IMR-90 (cell line): Measurements from ENCODE around the gene ZNF195. TPM values are rescaled to one million over a fixed set of nuclear protein-coding genes. Genes with fewer than 3 reads are reported as not detected.
"Not testable (repeated sequence)": the region's sequence is repeated elsewhere in the genome, so short reads cannot be mapped to it uniquely, and the experiment has no call there.

Experiments used
- ATAC-seq: fragments of 200-7000 bp; cut with Tn5 transposase; 2 replicates; pipeline ENCODE4 v1.9.1; 2020; ENCODE audit warnings: low read depth, mild to moderate bottlenecking, moderate library complexity
- BruUV-seq: library from RNA; stranded (reverse); fragments of 400-500 nt; replicated peaks from 2 replicates; lab custom pipeline; 2021; lab: Mats Ljungman, UMichigan
- CTCF ChIA-PET: fragments of 300-600 bp; formaldehyde crosslinking; extraction: SDS; loops from one replicate; lab custom pipeline; 2021; ENCODE audit warnings: antibody characterized with exemption; lab: Yijun Ruan, JAX
- POLR2A ChIA-PET: fragments of 300-600 bp; sonication (Branson Sonifier 250); formaldehyde crosslinking; loops from one replicate; lab custom pipeline; 2022; ENCODE audit warnings: antibody characterized with exemption; ENCODE audit not compliant: unreplicated experiment; lab: Charles Lee
- DNase-seq: peaks from one replicate; pipeline ENCODE4 v3.0.0; 2013
- H2AFZ ChIP-seq: replicated peaks from 2 replicates; pipeline ENCODE3; 2013; ENCODE audit warnings: low read length, mild to moderate bottlenecking; ENCODE audit not compliant: poor library complexity
- H2AK5ac ChIP-seq: 2 replicates; pipeline ENCODE4 v1.6.1; 2013; ENCODE audit warnings: low read depth, low read length, inconsistent platforms
- H2AK9ac ChIP-seq: replicated peaks from 2 replicates; pipeline ENCODE3; 2013; ENCODE audit warnings: mild to moderate bottlenecking, low read depth, low read length, moderate library complexity; ENCODE audit not compliant: poor library complexity
- H2BK120ac ChIP-seq: 2 replicates; pipeline ENCODE4 v1.6.1; 2013; ENCODE audit warnings: low read depth, low read length, inconsistent platforms
- H2BK15ac ChIP-seq: 3 replicates; pipeline ENCODE4 v1.6.1; 2013; ENCODE audit warnings: low read depth, low read length, inconsistent platforms
- H2BK20ac ChIP-seq: 2 replicates; pipeline ENCODE4 v1.6.1; 2013; ENCODE audit warnings: low read depth, mild to moderate bottlenecking, inconsistent platforms, low read length, moderate library complexity
- H2BK5ac ChIP-seq: 2 replicates; pipeline ENCODE4 v1.6.1; 2013; ENCODE audit warnings: mild to moderate bottlenecking, low read depth, low read length, inconsistent platforms; ENCODE audit not compliant: poor library complexity, severe bottlenecking
- H3K14ac ChIP-seq: replicated peaks from 2 replicates; pipeline ENCODE4 v1.6.1; 2013; ENCODE audit warnings: low read depth, low read length, inconsistent platforms
- H3K18ac ChIP-seq: 2 replicates; pipeline ENCODE4 v1.6.1; 2013; ENCODE audit warnings: low read depth, low read length, control low read depth
- H3K23ac ChIP-seq: 2 replicates; pipeline ENCODE4 v1.6.1; 2013; ENCODE audit warnings: low read depth, low read length, inconsistent platforms
- H3K27ac ChIP-seq: 2 replicates; pipeline ENCODE4 v1.5.1; 2013; ENCODE audit warnings: mild to moderate bottlenecking, control low read depth, low read length; ENCODE audit not compliant: insufficient read depth
- H3K27me3 ChIP-seq: 2 replicates; pipeline ENCODE4 v1.6.1; 2013; ENCODE audit warnings: low read length; ENCODE audit not compliant: control insufficient read depth, insufficient read depth
- H3K36me3 ChIP-seq: 2 replicates; pipeline ENCODE4 v1.6.1; 2013; ENCODE audit warnings: low read length, mixed read lengths; ENCODE audit not compliant: control insufficient read depth, insufficient read depth
- H3K4ac ChIP-seq: 2 replicates; pipeline ENCODE4 v1.6.1; 2013; ENCODE audit warnings: low read depth, low read length, inconsistent platforms
- H3K4me1 ChIP-seq: 2 replicates; pipeline ENCODE4 v1.6.1; 2013; ENCODE audit warnings: low read length, mixed read lengths; ENCODE audit not compliant: control insufficient read depth, insufficient read depth
- H3K4me2 ChIP-seq: 2 replicates; pipeline ENCODE4 v1.6.1; 2013; ENCODE audit warnings: low read depth, mild to moderate bottlenecking, control low read depth, low read length, moderate library complexity
- H3K4me3 ChIP-seq: 2 replicates; pipeline ENCODE4 v1.5.1; 2013; ENCODE audit warnings: low read depth, mild to moderate bottlenecking, control low read depth, low read length, moderate library complexity; ENCODE audit not compliant: insufficient read depth
- H3K56ac ChIP-seq: 2 replicates; pipeline ENCODE4 v1.6.1; 2013; ENCODE audit warnings: low read length, inconsistent platforms; ENCODE audit not compliant: insufficient read depth; ENCODE audit errors: extremely low read depth
- H3K79me1 ChIP-seq, 2 experiments: 2 replicates each; pipeline ENCODE4 v1.6.1; 2013; ENCODE audit warnings: low read length in 2 of 2, inconsistent platforms in 1 of 2, low read depth in 1 of 2
- H3K9ac ChIP-seq: 2 replicates; pipeline ENCODE4 v1.6.1; 2013; ENCODE audit warnings: low read depth, low read length, control low read depth
- H3K9me1 ChIP-seq: 2 replicates; pipeline ENCODE4 v1.6.1; 2013; ENCODE audit warnings: low read length, inconsistent platforms; ENCODE audit not compliant: insufficient read depth
- H3K9me3 ChIP-seq: 2 replicates; pipeline ENCODE4 v1.6.1; 2013; ENCODE audit warnings: low read length; ENCODE audit not compliant: control insufficient read depth, insufficient read depth
- H4K20me1 ChIP-seq: 2 replicates; pipeline ENCODE4 v1.6.1; 2013; ENCODE audit warnings: low read length, inconsistent platforms; ENCODE audit not compliant: insufficient read depth
- H4K5ac ChIP-seq: 2 replicates; pipeline ENCODE4 v1.6.1; 2013; ENCODE audit warnings: mild to moderate bottlenecking, low read depth, low read length, control low read depth
- H4K8ac ChIP-seq, 2 experiments: 2 replicates each; pipeline ENCODE4 v1.6.1; 2013; ENCODE audit warnings: low read depth in 2 of 2, low read length in 2 of 2, control low read depth in 1 of 2, inconsistent platforms in 1 of 2
- H4K91ac ChIP-seq: 2 replicates; pipeline ENCODE4 v1.6.1; 2013; ENCODE audit warnings: low read depth, low read length, inconsistent platforms; ENCODE audit not compliant: insufficient read depth
- WGBS, 2 experiments: methylation state at CpG; one replicate each; pipeline versions ENCODE4 v1.1.5 to v1.1.7; 2013; ENCODE audit warnings: missing lambda C conversion rate in 2 of 2; ENCODE audit not compliant: insufficient read length in 1 of 2; ENCODE audit errors: extremely low coverage in 2 of 2; 5-methylcytosine and 5-hydroxymethylcytosine counted together
- dilution Hi-C: fragments of 300-500 bp; cut with HindIII; formaldehyde crosslinking; loops from one replicate; pipeline ENCODE4 v1.14.3; 2018; ENCODE audit warnings: low sequenced_read_pairs; ENCODE audit not compliant: unreplicated experiment
- in situ Hi-C: fragments of 300-500 bp; cut with MboI; formaldehyde crosslinking; loops from 3 replicates; pipeline ENCODE4 v1.14.3; 2019; ENCODE audit warnings: low sequenced_read_pairs, inconsistent platforms, mixed read lengths
- intact Hi-C: fragments of 100-400 bp; cut with micrococcal nuclease; formaldehyde crosslinking; loops from 2 replicates; pipeline ENCODE4 v1.10.0; 2022
- polyA plus RNA-seq, 3 experiments: library from polyadenylated mRNA; depleted of rRNA; stranded (reverse); fragments of >200 nt; gene quantifications; 2 replicates each; pipeline ENCODE4 v1.2.3, GENCODE V29; 2012; ENCODE audit warnings: low replicate concordance in 1 of 3
- total RNA-seq: library from RNA; depleted of rRNA; stranded (reverse); fragments of >200 nt; gene quantifications from 2 replicates; pipeline ENCODE4 v1.2.3, GENCODE V29; 2012

Gene ZNF195
- total and polyA plus RNA-seq, 2 of the 4 experiments (the other 2 are of a cell fraction) = 10.2 to 24.4 TPM

DNA sequence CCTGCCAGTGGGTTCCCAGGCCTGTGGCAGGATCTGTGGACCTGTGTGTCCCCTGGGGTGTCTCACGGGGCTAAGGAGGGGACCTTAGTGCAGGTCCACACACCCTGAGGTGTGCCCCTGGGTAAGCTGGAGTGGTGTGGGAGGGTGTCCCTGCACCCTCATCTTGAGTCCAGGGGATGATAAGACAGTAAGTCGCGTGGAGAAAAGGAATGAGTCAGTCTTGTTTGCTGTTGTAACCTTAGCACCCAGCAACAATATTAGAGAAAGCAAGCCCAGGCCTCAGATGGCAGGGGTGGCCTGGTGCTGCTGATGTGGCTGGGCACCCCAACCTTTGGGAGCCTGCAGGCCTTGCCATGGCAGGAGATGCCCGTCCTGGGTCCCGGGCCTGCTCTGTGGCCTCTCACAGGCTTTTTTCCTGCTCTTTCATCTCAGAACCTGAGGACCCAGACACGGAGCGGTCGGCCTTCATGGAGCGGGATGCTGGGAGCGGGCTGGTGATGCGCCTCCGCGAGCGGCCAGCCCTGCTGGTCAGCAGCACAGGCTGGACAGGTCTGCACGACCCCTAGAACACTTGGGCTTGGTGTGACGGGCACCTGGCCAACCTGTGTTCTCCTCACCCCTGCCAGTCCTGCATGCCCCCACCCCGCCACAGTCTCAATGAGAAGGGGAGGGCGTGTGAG, 23.4 kb upstream of the ZNF195 start:
- H3K27me3 ChIP-seq, H3K4me1 ChIP-seq, H3K9me3 ChIP-seq, H3K27ac ChIP-seq, H3K9ac ChIP-seq, H4K91ac ChIP-seq, ATAC-seq, H4K20me1 ChIP-seq, H3K23ac ChIP-seq, H3K9me1 ChIP-seq, H3K4me2 ChIP-seq, dilution Hi-C loops, POLR2A ChIA-PET, CTCF ChIA-PET, H3K79me1 ChIP-seq, H2BK20ac ChIP-seq, H3K36me3 ChIP-seq, DNase-seq, H2AK9ac ChIP-seq, H4K8ac ChIP-seq, H3K56ac ChIP-seq, H4K5ac ChIP-seq, H3K4ac ChIP-seq, H2BK5ac ChIP-seq, H3K4me3 ChIP-seq, H2BK15ac ChIP-seq, H3K18ac ChIP-seq, H2AFZ ChIP-seq, H2BK120ac ChIP-seq, BruUV-seq, H2AK5ac ChIP-seq, H3K14ac ChIP-seq: not testable (repeated sequence)
- no CpG with 5 or more reads among the region's 18 CpGs for WGBS, 2 experiments
- in situ Hi-C loops = loop anchor here (25.0 kb wide), 1 partner anchor 340 kb away; the partner anchor contains the start of gene CARS1
- intact Hi-C loops = loop anchor here (10.0 kb wide), 1 partner anchor 368 kb away; no protein-coding TSS in a partner anchor

DNA sequence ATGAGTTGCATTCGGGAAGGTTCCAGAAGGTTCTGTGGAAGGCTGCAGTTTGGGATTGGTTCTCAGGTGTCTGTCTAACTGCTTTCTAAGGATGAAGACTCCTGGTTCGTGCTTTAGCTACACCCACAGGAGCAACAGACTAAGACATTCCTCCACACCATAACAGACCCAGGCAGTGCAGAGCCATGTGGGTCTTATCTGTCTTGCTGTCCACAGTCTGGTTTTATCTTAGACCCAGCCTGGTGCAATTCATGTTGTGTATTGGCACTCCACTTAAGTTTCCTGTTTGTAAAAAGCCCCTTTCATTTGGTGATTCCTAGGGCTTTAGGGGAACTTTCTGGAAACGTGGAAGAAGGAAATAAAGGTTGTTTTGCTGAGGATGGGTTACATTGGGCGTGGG, 22.1 kb upstream of the ZNF195 start:
- CTCF ChIA-PET, H4K20me1 ChIP-seq, BruUV-seq, dilution Hi-C loops, H2BK20ac ChIP-seq, H3K23ac ChIP-seq, POLR2A ChIA-PET, H3K9me3 ChIP-seq, H3K4ac ChIP-seq, DNase-seq, H2AK5ac ChIP-seq, H3K36me3 ChIP-seq, H3K18ac ChIP-seq, H2AK9ac ChIP-seq, H3K4me2 ChIP-seq, H4K5ac ChIP-seq, H3K14ac ChIP-seq, H2BK5ac ChIP-seq, H3K4me3 ChIP-seq, H3K27ac ChIP-seq, H4K8ac ChIP-seq, H2BK120ac ChIP-seq, H3K56ac ChIP-seq, H3K9ac ChIP-seq, H4K91ac ChIP-seq, H3K27me3 ChIP-seq, H3K79me1 ChIP-seq, H3K9me1 ChIP-seq, H3K4me1 ChIP-seq, H2BK15ac ChIP-seq, ATAC-seq, H2AFZ ChIP-seq: not testable (repeated sequence)
- intact Hi-C loops = loop anchor here (10.0 kb wide), 1 partner anchor 366 kb away; no protein-coding TSS in a partner anchor
- 63% methylated on average over 1 of the region's 4 CpGs; no CpG with 5 or more reads in 1 of the 2 experiments for WGBS, 2 experiments
- in situ Hi-C loops = loop anchor here (25.0 kb wide), 1 partner anchor 339 kb away; the partner anchor contains the start of gene CARS1
